HG02981 (cell line): Measurements from ENCODE around the gene EEF1A2.

Source experiments
- ATAC-seq: cut with Tn5 transposase; IDR thresholded peaks from one replicate; pipeline ENCODE4 v1.9.1; 2021; ENCODE audit warnings: mild to moderate bottlenecking, moderate library complexity; ENCODE audit not compliant: unreplicated experiment

EEF1A2 gene

DNA sequence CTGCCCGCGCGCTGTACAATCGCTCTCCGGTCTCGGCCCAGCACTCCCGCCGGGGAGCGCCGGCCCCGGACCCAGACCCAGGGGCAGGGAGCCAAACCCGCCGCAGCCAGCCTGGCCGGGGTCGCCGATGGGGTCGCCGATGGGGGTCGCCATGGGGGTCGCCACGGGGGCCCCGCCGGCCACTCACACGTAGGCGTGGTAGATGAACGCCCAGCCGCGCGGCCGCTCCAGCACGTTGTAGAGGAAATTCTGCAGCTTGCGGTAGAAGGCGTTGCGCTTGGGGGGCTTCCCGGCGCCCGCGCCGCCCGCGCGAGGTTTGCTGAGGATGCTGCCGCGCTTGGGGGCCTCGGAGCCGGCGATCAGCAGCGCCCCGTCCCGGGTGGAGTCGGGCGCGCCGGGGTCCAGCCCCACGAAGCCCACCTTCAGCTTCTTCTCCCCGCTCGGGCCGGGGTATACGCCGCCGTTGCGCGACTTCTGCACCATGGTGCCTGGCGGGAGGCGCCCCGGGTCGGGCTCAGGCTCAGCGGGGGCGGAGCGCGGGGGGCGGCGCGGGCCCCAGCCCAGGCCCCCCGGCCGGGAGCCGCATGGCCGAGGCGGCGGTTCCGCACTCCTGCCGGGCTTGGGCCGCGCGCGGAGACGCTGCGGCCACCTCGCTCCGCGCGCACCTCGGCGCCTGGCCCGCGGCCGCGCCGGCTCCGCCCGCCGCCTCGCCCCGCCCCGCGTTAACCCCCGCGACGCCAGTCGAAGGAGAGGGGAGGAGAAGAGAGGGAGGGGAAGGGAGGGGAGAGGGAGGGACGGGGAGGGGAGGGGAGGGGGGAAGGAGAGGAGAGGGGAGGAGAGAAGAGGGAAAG lies 26.7 kb downstream of the EEF1A2 start, which contains the start of gene KCNQ2:
Gene KCNQ2, minus strand, starts transcription at position 675 of the 851 bp plus-strand sequence. Its CDS starts 192 bp downstream, at position 483.
- no peak for ATAC-seq

DNA sequence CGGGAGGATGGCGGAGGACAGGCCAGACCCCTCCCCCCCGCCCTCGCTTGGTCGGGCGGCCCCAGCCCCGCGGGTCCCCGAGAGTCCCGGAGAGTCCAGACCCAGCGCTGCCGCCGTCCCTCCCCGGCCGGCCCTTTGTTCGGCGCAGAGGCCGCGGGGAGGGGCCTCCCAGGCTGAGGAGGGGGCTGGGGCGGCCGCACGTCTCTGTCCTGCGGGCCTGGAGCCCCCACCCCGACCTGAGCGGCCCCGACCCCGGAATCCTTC lies 27.2 kb downstream of the EEF1A2 start:
- ATAC-seq, result no peak

DNA sequence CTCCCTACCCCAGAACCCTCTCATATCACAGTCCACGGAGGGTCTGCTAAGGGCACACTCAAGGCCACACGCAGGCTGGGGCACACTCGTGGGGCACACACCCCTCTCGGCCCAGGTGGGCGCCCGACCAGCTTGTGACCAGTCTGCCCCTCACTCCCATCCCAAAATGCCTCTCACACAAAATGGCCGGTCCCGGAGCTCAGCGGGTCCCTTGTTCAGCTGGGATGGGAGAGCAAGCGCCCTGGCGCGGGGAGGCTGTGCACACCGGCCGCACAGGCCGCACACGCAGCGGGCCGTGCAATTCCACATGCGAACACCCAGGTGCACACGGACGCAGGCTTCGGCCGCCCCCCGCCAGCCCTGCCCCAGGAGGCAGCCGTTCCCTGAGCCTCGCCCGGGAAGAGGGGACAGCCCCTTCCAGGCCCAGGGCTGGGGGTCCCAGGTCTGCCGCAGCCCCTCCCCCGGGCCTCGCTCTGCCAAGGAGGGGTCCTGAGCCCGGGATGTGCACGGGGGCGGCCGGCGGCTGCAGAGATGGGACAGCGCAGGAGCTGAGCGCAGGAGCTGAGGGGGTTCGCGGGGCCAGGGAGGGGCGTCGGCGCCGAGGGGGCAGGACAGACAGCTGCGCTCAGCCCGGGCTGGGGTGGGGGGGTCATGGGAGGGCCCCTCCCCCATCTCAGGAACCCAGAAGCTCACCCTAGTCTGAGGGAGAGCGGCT lies 27.7 kb downstream of the EEF1A2 start:
- ATAC-seq, result no peak

DNA sequence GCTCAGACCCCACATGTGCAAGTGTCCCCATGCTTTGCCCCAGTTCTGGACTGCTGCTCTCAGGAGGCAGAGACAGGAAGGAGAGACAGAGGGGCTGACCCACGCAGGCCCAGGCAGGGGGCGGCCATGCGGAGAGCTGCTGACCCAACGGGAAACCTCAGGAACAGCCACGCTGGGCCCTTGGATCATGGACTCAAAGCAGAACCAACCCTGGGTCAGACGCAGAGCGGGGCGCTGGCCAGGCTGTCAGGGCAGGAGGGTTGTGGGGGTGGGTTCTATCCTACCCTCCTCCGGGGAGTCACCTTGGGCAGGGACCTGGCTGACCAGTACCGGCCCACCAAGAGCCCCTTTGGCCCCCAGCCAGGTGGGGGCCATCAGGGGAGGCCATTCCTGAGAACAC lies 28.5 kb downstream of the EEF1A2 start:
- ATAC-seq, result no peak

- ATAC-seq, result no peak
These were observed 29.2 kb downstream of the EEF1A2 start for GRCh38 chr20:63469713-63470101.

DNA sequence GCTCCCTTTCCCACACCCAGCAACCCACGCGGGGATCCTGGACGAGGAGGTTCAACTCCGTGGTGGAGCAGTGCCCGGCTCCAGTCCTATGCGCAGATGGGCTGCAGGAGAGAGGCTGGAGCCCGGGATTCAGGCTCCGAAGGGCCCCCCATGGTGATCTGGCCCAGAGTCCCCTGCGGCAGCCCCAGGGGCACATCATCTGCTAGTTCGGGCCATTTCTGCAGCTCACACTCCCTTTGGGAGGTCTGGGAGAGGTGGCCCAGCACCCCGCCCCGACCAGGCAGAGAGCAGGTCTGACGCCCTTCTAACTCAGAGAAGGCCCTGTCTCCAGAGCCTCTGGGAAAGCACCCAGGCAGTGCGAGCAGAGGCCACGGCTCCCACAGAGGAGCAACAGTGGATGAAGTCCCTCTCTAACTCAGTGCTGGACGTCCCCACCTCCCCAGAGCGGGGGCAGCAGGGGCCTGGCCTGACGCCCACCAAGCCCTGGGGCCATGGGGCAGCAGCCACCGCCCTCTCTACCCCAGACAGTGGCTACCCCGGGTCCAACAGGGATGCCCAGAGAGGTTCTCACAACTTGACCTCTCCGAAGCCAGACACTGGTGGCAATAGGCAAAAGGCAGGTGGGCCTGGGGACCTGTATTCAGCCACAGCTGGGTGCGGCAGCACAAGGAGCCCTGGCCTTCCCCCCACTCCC lies 29.7 kb downstream of the EEF1A2 start:
- ATAC-seq, result no peak

- no peak for ATAC-seq
These were observed 30.5 kb downstream of the EEF1A2 start for GRCh38 chr20:63468421-63468820.

DNA sequence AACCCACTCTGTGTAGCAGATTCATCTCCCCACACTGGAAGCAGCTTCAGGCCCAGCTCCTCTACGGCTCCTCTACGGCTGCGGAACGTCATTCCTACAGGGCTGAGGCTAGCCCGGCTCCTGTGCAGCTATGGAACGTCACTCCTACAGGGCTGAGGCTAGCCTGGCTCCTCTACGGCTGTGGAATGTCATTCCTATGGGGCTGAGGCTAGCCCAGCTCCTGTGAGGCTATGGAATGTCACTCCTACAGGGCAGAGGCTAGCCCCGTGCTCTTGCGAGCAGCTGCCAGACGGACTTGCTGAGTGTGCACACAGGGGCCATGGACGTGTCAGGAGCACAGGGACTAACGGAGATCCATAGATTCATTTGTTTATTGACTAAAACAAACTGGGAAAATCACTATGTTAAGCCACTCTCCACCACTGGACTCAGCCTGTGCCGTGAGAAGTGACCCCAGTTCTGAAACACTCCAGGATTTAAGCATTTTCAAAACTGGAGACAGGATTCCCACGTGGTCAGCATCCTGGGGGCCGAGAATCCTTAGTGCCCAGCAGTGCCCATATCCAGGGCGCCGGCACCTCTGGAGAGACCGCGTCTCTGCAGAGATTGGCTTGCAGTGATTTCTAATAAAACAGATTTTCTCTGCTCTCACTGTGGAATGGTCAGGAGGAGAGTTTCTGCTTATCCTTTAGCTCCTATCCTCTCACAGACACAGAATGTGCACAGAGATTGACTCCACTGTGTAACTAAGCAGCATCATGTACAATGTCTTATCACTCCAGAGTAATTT lies 31.4 kb downstream of the EEF1A2 start:
- no peak for ATAC-seq

DNA sequence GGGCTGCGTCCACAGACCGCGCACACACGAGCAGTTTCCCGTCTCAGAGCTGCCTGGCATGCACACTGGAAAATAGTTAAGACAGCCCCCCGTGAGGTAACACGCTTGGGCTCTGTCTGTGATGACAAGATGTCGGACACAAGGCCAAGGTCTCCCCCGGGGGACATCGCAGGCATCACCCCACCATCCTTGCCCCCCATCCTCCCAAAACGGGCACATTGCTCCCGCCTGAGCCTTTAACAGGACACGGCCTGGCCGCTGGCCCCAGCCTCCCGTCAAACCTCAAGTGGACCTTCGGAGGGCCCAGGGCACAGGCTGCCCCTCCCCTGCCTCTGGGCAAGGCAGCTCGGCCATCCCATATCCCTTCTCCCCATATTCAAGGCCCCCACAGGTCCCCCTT lies 32.0 kb downstream of the EEF1A2 start:
- ATAC-seq, result no peak

GRCh38 chr20:63466250-63466825 lies 32.5 kb downstream of the EEF1A2 start:
- no peak for ATAC-seq

- ATAC-seq, result no peak
These were observed 33.3 kb downstream of the EEF1A2 start for GRCh38 chr20:63465380-63466249.

- ATAC-seq, result no peak
These were observed 34.6 kb downstream of the EEF1A2 start for GRCh38 chr20:63464289-63464635.

DNA sequence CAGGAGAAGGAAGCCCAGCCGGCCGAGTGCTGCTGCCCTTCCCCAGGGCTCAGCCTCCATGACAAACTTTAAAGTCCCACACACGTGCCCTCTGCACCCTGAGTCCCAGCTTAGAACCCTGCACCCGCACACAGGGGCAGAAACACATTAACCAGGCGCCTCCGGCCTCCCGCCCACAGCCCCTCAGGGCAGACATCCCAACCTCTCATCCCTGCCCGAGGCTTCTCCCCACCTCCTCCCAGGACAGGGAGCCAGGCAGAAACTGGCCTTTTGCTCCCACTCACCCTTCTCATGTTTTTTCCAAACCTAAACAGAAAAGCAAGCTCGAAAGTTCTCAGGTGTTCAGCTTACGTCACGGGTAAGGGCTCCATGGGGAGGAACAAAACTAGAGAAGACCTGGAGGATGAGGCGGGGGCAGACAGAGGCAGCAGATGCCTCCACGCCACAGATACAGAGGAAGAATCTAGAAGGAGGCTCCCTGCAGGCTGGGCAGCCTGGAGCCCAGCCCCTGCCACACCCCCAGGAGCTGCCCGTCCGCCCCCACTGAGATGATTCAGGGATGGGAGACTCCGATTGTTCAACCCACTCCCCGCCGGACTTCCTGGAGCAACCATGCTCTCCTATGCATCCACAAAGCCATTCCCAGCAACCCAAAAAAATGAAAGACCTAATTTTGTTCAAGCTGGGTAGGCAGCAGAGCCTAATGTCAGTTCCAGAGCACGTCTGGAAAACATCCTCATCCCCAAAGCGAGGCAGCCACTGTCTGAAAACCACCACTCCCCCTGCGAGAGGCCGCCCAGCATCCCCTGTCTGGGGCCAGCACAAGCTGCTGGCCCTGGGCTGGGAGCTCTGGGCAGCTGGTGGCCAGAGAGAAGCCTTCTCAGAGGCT lies 35.2 kb downstream of the EEF1A2 start:
- no peak for ATAC-seq

DNA sequence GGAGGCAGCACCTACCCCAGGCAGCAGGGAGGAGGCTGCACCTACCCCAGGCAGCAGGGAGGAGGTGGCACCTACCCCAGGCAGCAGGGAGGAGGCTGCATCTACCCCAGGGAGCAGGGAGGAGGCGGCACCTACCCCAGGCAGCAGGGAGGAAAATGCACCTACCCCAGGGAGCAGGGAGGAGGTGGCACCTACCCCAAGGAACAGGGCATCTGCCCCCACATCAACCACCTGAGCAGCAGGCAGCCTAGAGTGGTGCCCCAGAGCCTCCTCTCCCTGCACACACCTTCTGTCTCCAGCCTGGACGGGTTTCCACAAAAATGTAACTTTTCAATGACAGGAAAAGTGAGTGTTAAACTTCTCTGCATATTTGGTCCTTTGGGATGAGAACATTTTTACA lies 36.6 kb downstream of the EEF1A2 start:
- ATAC-seq, result no peak

GRCh38 chr20:63461104-63461763 lies 37.6 kb downstream of the EEF1A2 start:
- ATAC-seq, result no peak

GRCh38 chr20:63459070-63459380 lies 39.9 kb downstream of the EEF1A2 start:
- no peak for ATAC-seq

DNA sequence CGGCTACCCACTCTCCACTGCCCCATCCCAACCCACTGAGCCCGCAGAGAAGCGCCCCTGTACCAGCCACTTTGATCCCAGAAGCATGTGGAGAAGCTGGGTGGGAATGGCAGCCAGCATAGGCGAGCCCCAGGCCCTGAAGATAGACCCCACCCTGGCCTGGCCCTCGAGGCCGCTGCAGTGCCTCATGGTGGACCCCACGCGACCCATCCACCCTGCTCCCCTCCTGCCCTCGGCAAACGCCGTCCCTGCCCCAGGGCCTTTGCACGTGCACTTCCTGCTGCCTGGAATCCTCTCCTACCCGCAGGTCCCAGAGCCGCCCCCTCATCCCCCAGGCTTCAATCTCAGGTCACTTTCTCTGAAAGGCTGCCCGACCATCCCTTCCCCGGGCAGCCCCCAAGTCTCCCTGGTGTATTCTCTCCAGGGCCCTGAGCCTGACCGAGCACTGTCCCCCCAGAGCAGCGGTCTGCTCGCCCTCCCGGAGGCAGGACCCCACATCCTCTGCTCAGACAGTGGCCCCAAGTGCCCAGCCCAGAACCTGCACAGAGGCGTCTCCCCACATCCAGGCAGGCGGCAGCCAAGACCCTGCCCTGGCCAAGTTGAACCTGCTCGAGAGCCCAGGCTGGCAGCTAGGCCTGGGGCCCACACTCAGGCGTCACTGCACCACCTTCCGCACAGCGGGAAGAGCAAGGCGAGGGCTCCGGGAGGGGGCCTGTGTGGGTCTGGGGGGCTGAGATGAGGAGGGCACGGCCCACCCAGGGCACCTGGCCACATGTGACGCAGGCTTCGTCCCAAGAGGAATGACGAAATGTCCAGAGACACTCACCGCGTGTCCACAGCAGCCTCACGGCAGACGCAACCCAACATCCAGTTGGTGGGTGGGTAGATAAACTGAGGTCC lies 40.5 kb downstream of the EEF1A2 start:
- ATAC-seq, result no peak

GRCh38 chr20:63457737-63458136 lies 41.1 kb downstream of the EEF1A2 start:
- no peak for ATAC-seq
